Mesendoderm (in vitro differentiated cells): ENCODE results near the gene PHB1.

Experiments used
- DNase-seq: peaks from one replicate; pipeline ENCODE4 v3.0.0; 2013
- H2AK5ac ChIP-seq: 2 replicates; pipeline ENCODE4 v1.6.1; 2013; ENCODE audit warnings: low read length, inconsistent platforms
- H2BK120ac ChIP-seq: 2 replicates; pipeline ENCODE4 v1.6.1; 2013; ENCODE audit warnings: low read depth, mild to moderate bottlenecking, low read length, moderate library complexity, mixed read lengths
- H2BK15ac ChIP-seq: replicated peaks from 2 replicates; pipeline ENCODE4 v1.6.1; 2013; ENCODE audit warnings: low read depth, mild to moderate bottlenecking, moderate library complexity
- H2BK5ac ChIP-seq: 2 replicates; pipeline ENCODE4 v1.6.1; 2013; ENCODE audit warnings: low read length, inconsistent platforms
- H3K18ac ChIP-seq: 2 replicates; pipeline ENCODE4 v1.6.1; 2013; ENCODE audit warnings: mild to moderate bottlenecking, low read length, mixed read lengths
- H3K23ac ChIP-seq: one replicate; pipeline ENCODE4 v1.6.1; 2013; ENCODE audit warnings: low read length
- H3K27ac ChIP-seq: 2 replicates; pipeline ENCODE4 v1.5.1; 2013; ENCODE audit warnings: low read depth, mild to moderate bottlenecking, inconsistent platforms, low read length, moderate library complexity
- H3K27me3 ChIP-seq: 2 replicates; pipeline ENCODE4 v1.6.1; 2013; ENCODE audit warnings: low read length, control low read depth, mild to moderate bottlenecking, inconsistent platforms; ENCODE audit not compliant: insufficient read depth, poor library complexity
- H3K36me3 ChIP-seq: 2 replicates; pipeline ENCODE4 v1.6.1; 2013; ENCODE audit warnings: low read length, inconsistent platforms; ENCODE audit not compliant: control insufficient read depth, insufficient read depth
- H3K4ac ChIP-seq: one replicate; pipeline ENCODE4 v1.6.1; 2013; ENCODE audit warnings: low read depth, mild to moderate bottlenecking, low read length, moderate library complexity
- H3K4me1 ChIP-seq: 2 replicates; pipeline ENCODE4 v1.6.1; 2013; ENCODE audit warnings: low read depth, low read length, inconsistent platforms; ENCODE audit not compliant: control insufficient read depth
- H3K4me2 ChIP-seq: 2 replicates; pipeline ENCODE4 v1.6.1; 2013; ENCODE audit warnings: low read length
- H3K4me3 ChIP-seq: 2 replicates; pipeline ENCODE4 v1.5.1; 2013; ENCODE audit warnings: mild to moderate bottlenecking, low read length
- H3K56ac ChIP-seq: one replicate; pipeline ENCODE4 v1.6.1; 2013; ENCODE audit warnings: low read length
- H3K79me1 ChIP-seq: 2 replicates; pipeline ENCODE4 v1.6.1; 2013; ENCODE audit warnings: low read length, inconsistent platforms
- H3K79me2 ChIP-seq: 2 replicates; pipeline ENCODE4 v1.6.1; 2013; ENCODE audit warnings: mild to moderate bottlenecking, low read length; ENCODE audit not compliant: control insufficient read depth, insufficient read depth
- H3K9ac ChIP-seq: 2 replicates; pipeline ENCODE4 v1.6.1; 2013; ENCODE audit warnings: low read length, inconsistent platforms
- H4K5ac ChIP-seq: one replicate; pipeline ENCODE4 v1.6.1; 2013; ENCODE audit warnings: low read length
- H4K8ac ChIP-seq: one replicate; pipeline ENCODE4 v1.6.1; 2013; ENCODE audit warnings: low read depth, mild to moderate bottlenecking, control low read depth, low read length, moderate library complexity
- WGBS: extraction: QIAGEN DNeasy Blood & Tissue Kit; methylation state at CpG from one replicate; pipeline ENCODE4 v1.1.7; 2013; ENCODE audit warnings: low lambda C conversion rate, missing lambda C conversion rate; ENCODE audit not compliant: insufficient coverage; ENCODE audit errors: extremely low coverage; 5-methylcytosine and 5-hydroxymethylcytosine counted together

The PHB1 gene

DNA sequence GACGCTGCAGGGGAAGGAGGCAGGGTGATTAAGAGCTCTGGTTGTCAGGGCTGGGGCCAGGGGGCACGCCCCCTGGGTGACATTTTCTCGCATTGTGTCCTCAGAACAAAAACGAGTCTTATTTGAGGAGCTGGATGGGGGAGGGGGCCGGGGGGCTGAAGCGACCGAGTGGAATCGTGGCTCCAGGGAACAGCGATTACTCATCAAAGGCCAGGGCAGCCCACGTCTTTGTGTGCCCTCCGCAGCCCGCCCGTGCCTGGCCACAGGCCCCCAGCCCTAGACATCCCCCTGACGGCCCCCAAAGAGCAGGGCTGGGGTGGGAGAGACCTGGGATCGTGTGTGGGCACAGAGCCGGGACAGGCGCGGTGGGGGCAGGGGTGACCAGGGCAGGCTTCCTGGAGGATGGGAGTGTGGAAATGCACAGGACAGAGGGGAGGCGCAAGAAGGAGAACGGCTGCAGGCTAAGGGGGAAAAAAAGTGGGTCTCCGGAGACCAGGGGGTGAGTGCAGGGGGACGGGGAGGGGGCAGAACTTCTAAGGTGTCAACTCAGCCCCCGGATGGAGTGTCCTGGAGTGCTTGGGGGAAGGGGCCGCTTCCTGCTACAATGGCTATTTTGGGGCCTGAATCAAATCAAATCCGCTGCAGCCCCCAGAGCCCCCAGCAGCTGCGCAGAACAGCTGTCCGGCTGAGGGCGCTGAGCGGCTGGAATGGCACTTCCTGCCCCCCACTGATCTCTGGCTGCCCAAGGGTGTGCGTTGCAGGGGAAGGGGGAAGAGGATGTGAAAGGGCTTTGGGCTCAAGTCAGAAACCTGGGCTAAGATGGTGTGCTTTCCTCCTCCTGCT is 24.0 kb upstream of the PHB1 start:
- Histone ChIP-seq H3K18ac (peak overlapping the region; percentile 69), H2BK15ac (no peak overlapping the region), H4K8ac (no peak overlapping the region), H2AK5ac (no peak overlapping the region), H3K36me3 (no peaks in the 10 kb centered on the region), H3K79me2 (no peaks in the 10 kb centered on the region), H3K27ac (no peak overlapping the region), H3K4ac (no peak overlapping the region), H3K23ac (no peak overlapping the region), H3K56ac (peak overlapping the region; percentile 65), H3K79me1 (no peaks in the 10 kb centered on the region), H3K4me2 (peak overlapping the region; percentile 58), H3K4me3 (peak overlapping the region; percentile 21), H3K4me1 (peaks cover 6% of the 10 kb centered on the region), H3K9ac (peak overlapping the region; percentile 28), H3K27me3 (no peaks in the 10 kb centered on the region), H2BK5ac (no peak overlapping the region), H2BK120ac (no peak overlapping the region), H4K5ac (no peak overlapping the region)
- DNase-seq, result peak; percentile 56
- WGBS, result no CpG with 5 or more reads among the region's 30 CpGs

DNA sequence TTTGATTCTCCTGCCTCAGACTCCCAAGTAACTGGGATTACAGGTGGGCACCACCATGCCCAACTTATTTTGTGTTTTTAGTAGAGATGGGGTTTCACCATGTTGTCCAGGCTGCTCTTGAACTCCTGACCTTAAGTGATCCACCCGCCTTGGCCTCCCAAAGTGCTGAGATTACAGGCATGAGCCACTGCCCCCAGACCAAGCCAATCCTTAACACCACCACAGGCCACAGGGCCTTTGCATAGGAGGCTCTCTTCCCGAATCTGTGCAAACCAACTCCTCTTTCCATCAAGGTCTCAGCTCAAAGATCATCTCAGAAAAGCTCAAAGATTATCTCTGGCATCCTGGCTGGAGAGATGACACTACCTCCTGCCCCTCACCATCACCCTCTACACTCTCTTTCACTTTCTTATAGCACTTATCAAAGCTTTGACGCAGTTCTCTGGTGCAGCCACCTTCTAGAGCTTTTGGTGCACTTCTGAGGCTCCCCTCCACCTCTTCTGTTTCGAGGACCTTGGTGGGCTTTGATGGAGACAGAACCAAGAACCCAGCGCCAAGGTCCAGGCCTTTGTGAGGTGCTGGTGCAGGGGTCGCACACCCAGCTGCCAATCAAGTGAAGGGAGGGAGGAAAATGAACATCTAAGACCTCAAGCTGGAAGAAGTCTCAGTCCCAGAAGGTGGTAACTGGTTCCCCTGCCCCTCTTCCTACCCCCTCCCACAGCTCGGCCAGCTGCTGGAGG is 23.2 kb upstream of the PHB1 start:
- no peak overlapping the region for H4K5ac ChIP-seq
- no peak overlapping the region for H3K23ac ChIP-seq
- no peaks in the 10 kb centered on the region for H3K27me3 ChIP-seq
- H3K27ac ChIP-seq, result no peak overlapping the region
- H3K79me2 ChIP-seq, result no peaks in the 10 kb centered on the region
- no peak overlapping the region for H3K4me3 ChIP-seq
- no peak overlapping the region for H3K4ac ChIP-seq
- H4K8ac ChIP-seq, result no peak overlapping the region
- no peaks in the 10 kb centered on the region for H3K79me1 ChIP-seq
- no peak overlapping the region for H2BK5ac ChIP-seq
- H2AK5ac ChIP-seq, result no peak overlapping the region
- no CpG with 5 or more reads among the region's 7 CpGs for WGBS
- H3K9ac ChIP-seq, result peak overlapping the region; percentile 28
- H3K18ac ChIP-seq, result no peak overlapping the region
- no peak overlapping the region for H2BK15ac ChIP-seq
- peak overlapping the region; percentile 65 for H3K56ac ChIP-seq
- no peak overlapping the region for H3K4me2 ChIP-seq
- DNase-seq, result no peak
- H3K36me3 ChIP-seq, result no peaks in the 10 kb centered on the region
- no peak overlapping the region for H2BK120ac ChIP-seq
- H3K4me1 ChIP-seq, result peaks cover 6% of the 10 kb centered on the region

DNA sequence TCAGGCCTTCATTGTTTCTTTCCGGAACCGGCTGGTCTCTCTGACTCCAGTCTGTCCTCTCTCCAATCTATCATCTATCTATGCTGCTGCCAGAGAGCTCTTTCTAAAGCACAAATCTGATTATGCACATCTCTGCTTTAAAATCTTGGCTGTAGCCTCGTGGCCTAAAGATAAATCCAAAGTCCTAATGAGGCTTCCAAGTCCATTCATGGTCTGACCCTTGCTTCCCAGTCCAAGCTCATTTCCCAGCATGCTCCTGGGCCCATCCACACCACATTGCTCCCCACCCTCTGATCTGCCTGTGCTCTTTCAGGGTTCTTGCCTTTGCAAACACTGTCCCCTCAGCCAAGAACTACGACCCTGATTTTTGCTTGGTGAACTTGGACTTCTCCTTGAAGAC is 21.5 kb upstream of the PHB1 start:
- Histone ChIP-seq H2BK120ac (no peak overlapping the region), H3K56ac (no peak overlapping the region), H3K4me1 (peaks cover 6% of the 10 kb centered on the region), H3K27me3 (no peaks in the 10 kb centered on the region), H3K79me2 (no peaks in the 10 kb centered on the region), H3K27ac (no peak overlapping the region), H2BK15ac (no peak overlapping the region), H3K4me3 (no peak overlapping the region), H3K79me1 (no peaks in the 10 kb centered on the region), H3K18ac (no peak overlapping the region), H3K9ac (no peak overlapping the region), H3K36me3 (no peaks in the 10 kb centered on the region), H3K4me2 (no peak overlapping the region), H3K23ac (no peak overlapping the region), H4K5ac (no peak overlapping the region), H3K4ac (no peak overlapping the region), H2AK5ac (no peak overlapping the region), H4K8ac (no peak overlapping the region), H2BK5ac (no peak overlapping the region)
- no peak for DNase-seq
- no CpG with 5 or more reads among the region's 4 CpGs for WGBS

DNA sequence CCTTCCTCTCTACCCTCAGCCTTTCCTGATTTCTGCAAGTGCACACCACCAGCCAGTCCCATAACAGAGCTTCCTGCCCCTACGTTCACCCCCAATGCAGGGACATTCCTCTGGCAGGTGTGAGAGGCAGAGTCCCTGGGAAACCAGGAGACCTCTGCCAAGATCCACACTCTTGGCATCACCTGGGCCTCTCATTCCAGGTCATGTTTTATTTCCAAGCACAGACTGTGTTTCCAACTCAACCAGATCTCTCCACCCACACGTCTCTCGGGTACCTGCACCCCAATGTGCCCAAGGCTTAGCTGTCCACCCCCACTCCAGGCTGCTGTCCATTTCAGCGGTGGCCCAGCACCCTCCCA is 21.0 kb upstream of the PHB1 start:
- Histone ChIP-seq H2BK15ac (no peak overlapping the region), H2BK5ac (no peak overlapping the region), H3K79me1 (no peaks in the 10 kb centered on the region), H3K4ac (no peak overlapping the region), H3K4me3 (no peak overlapping the region), H3K36me3 (no peaks in the 10 kb centered on the region), H4K5ac (no peak overlapping the region), H3K18ac (no peak overlapping the region), H2BK120ac (no peak overlapping the region), H3K56ac (no peak overlapping the region), H2AK5ac (no peak overlapping the region), H3K23ac (no peak overlapping the region), H3K27ac (no peak overlapping the region), H4K8ac (no peak overlapping the region), H3K27me3 (no peaks in the 10 kb centered on the region), H3K9ac (no peak overlapping the region), H3K79me2 (no peaks in the 10 kb centered on the region), H3K4me1 (peaks cover 6% of the 10 kb centered on the region), H3K4me2 (no peak overlapping the region)
- DNase-seq, result no peak
- whole genome bisulfite sequencing, result no CpG with 5 or more reads among the region's 4 CpGs

DNA sequence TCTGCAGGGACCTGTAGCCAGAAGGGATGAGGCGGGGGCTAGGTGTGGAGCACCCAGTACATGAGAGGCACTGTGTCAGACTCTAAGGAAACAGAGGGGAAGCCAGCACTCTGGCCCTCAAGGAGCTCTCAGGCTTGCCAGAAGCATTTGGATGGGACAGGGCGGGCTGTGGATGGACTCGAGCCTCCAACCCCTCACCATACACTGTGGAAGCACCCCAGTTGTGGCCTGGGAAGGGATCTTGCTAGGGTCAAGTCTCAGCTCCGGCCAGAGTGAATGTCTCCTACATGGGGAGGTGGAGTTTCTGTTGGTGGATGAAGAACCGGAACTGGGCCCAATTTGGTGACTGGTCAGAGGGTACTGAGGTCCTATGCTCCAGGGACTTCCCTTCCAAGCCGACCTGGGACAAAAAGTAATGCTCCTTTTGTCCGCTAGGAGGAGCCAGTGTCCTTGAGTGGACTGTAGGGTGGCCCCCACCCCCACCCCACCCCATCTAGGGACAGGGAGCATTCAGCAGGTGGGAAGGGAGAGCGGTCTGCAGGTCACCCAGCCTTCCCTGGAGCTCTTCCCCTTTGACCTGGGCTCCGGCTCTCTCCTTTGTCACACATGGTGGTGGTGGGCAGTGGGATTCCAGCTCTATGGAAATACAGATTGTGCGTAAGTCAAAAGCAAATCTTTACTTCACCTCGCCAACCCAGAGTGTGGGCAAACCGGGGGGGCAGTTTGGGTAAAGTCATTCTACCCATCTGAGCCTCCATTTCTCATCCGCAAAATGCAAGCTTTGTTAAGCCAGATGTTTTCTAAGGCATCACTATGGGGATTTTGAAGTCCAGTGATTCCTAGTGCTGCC is 20.4 kb upstream of the PHB1 start:
- WGBS, result no CpG with 5 or more reads among the region's 13 CpGs
- no peak overlapping the region for H3K4me2 ChIP-seq
- H3K56ac ChIP-seq, result no peak overlapping the region
- H3K79me2 ChIP-seq, result no peaks in the 10 kb centered on the region
- H3K18ac ChIP-seq, result no peak overlapping the region
- no peak overlapping the region for H3K9ac ChIP-seq
- no peak overlapping the region for H2AK5ac ChIP-seq
- no peak overlapping the region for H3K4me3 ChIP-seq
- H3K36me3 ChIP-seq, result no peaks in the 10 kb centered on the region
- H2BK120ac ChIP-seq, result no peak overlapping the region
- H3K23ac ChIP-seq, result no peak overlapping the region
- no peak overlapping the region for H4K5ac ChIP-seq
- H3K27me3 ChIP-seq, result no peaks in the 10 kb centered on the region
- no peak overlapping the region for H2BK15ac ChIP-seq
- DNase-seq, result peak; percentile 83
- no peak overlapping the region for H3K4ac ChIP-seq
- H3K79me1 ChIP-seq, result no peaks in the 10 kb centered on the region
- H4K8ac ChIP-seq, result no peak overlapping the region
- H3K4me1 ChIP-seq, result peaks cover 6% of the 10 kb centered on the region
- no peak overlapping the region for H3K27ac ChIP-seq
- H2BK5ac ChIP-seq, result no peak overlapping the region
